Keratinocyte (primary cell): ENCODE measurements around the gene RNF166. TPM values are rescaled to one million over a fixed set of nuclear protein-coding genes. Genes with fewer than 3 reads are reported as not detected.

Experiments
- DNase-seq: peaks from one replicate; pipeline ENCODE4 v3.0.0-alpha.2; 2011; ENCODE audit warnings: low read depth, missing footprints, low spot score
- FAIRE-seq: peaks from 2 replicates; lab custom pipeline; 2011; peaks lifted over from hg19 to GRCh38; lab: Jason Lieb, UNC
- H2AFZ ChIP-seq: 2 replicates; pipeline ENCODE4 v1.6.0; 2012; ENCODE audit warnings: low read length, control low read depth, inconsistent platforms; ENCODE audit not compliant: control insufficient read depth
- H3K27ac ChIP-seq: 2 replicates; pipeline ENCODE4 v1.5.1; 2011; ENCODE audit warnings: low read length; ENCODE audit not compliant: control insufficient read depth, insufficient read depth
- H3K27me3 ChIP-seq: 3 replicates; pipeline ENCODE4 v1.6.0; 2011; ENCODE audit warnings: low read length; ENCODE audit not compliant: control insufficient read depth, insufficient read depth; ENCODE audit errors: extremely low read depth
- H3K36me3 ChIP-seq, 2 experiments: 2 replicates in 1 of 2; 3 replicates in 1 of 2; pipeline ENCODE4 v1.5.1; 2011; ENCODE audit warnings: low read length in 2 of 2, mild to moderate bottlenecking in 1 of 2; ENCODE audit not compliant: control insufficient read depth in 2 of 2, insufficient read depth in 2 of 2; ENCODE audit errors: extremely low read depth in 1 of 2
- H3K4me1 ChIP-seq: 3 replicates; pipeline ENCODE4 v1.5.1; 2011; ENCODE audit warnings: low read length; ENCODE audit not compliant: control insufficient read depth, insufficient read depth; ENCODE audit errors: extremely low read depth
- H3K4me2 ChIP-seq: 3 replicates; pipeline ENCODE4 v1.6.0; 2011; ENCODE audit warnings: low read depth, low read length; ENCODE audit not compliant: control insufficient read depth, insufficient read depth; ENCODE audit errors: extremely low read depth
- H3K4me3 ChIP-seq, 3 experiments: fragments of 200-600 bp in 1 of 3; sonication (generic) in 1 of 3; 2 replicates in 2 of 3; 3 replicates in 1 of 3; pipeline ENCODE4 v1.5.1; 2011 to 2016; ENCODE audit warnings: low read length in 3 of 3, mild to moderate bottlenecking in 3 of 3, control low read depth in 2 of 3, inconsistent platforms in 1 of 3, low read depth in 1 of 3, mixed read lengths in 1 of 3, mixed run types in 1 of 3, moderate library complexity in 1 of 3; ENCODE audit not compliant: control insufficient read depth in 2 of 3, insufficient read depth in 2 of 3; ENCODE audit errors: extremely low read depth in 1 of 3
- H3K79me2 ChIP-seq: 2 replicates; pipeline ENCODE4 v1.6.0; 2012; ENCODE audit warnings: low read length; ENCODE audit not compliant: control insufficient read depth, insufficient read depth
- H3K9ac ChIP-seq: 3 replicates; pipeline ENCODE4 v1.6.0; 2011; ENCODE audit warnings: low read length; ENCODE audit not compliant: control insufficient read depth, insufficient read depth; ENCODE audit errors: extremely low read depth
- H3K9me1 ChIP-seq: 3 replicates; pipeline ENCODE4 v1.6.0; 2011; ENCODE audit warnings: low read length; ENCODE audit not compliant: control insufficient read depth, insufficient read depth; ENCODE audit errors: extremely low read depth
- H3K9me3 ChIP-seq: 2 replicates; pipeline ENCODE4 v1.5.1; 2012; ENCODE audit warnings: low read depth, low read length; ENCODE audit not compliant: control insufficient read depth
- H4K20me1 ChIP-seq: 3 replicates; pipeline ENCODE4 v1.6.0; 2011; ENCODE audit warnings: low read length; ENCODE audit not compliant: control insufficient read depth, insufficient read depth; ENCODE audit errors: extremely low read depth
- EZH2 ChIP-seq: IDR thresholded peaks from one replicate; pipeline ENCODE4 v1.6.1; 2012; ENCODE audit warnings: inconsistent platforms, mild to moderate bottlenecking, low read length, moderate library complexity
- dilution Hi-C: fragments of 300-500 bp; cut with MboI; formaldehyde crosslinking; loops from one replicate; pipeline ENCODE4 v1.7.0; 2020; ENCODE audit warnings: low sequenced_read_pairs; ENCODE audit not compliant: extremely low pct_ligation_motif_present
- polyA plus RNA-seq, 5 experiments: library from polyadenylated mRNA; depleted of rRNA in 3 of 5; stranded (reverse) in 3 of 5; stranded (forward) in 1 of 5; unstranded in 1 of 5; fragments of >200 nt; gene quantifications; 1 replicate in 1 of 5; 2 replicates in 3 of 5; 3 replicates in 1 of 5; pipeline versions ENCODE4 v1.2.1 to v1.2.3, GENCODE V29; 2011 to 2012; ENCODE audit warnings: missing spikeins in 2 of 5, low read depth in 1 of 5, low replicate concordance in 1 of 5
- TF ChIP-seq, protein P1 (sequence below), 3 experiments: IDR thresholded peaks in 1 of 3; conservative IDR thresholded peaks in 1 of 3; optimal IDR thresholded peaks in 1 of 3; 2 replicates in 2 of 3; 3 replicates in 1 of 3; pipeline versions ENCODE3 to v1.5.1; 2011; ENCODE audit warnings: low read length in 3 of 3, mild to moderate bottlenecking in 3 of 3, moderate library complexity in 2 of 3, control low read depth in 1 of 3, inconsistent platforms in 1 of 3; ENCODE audit not compliant: insufficient read depth in 2 of 3; ENCODE audit errors: extremely low read depth in 1 of 3

The RNF166 gene
- polyA plus RNA-seq, 1 donor (not counting 4 experiments of a cell fraction or from before 2014, with no cell fraction given), result 3.4 TPM

DNA sequence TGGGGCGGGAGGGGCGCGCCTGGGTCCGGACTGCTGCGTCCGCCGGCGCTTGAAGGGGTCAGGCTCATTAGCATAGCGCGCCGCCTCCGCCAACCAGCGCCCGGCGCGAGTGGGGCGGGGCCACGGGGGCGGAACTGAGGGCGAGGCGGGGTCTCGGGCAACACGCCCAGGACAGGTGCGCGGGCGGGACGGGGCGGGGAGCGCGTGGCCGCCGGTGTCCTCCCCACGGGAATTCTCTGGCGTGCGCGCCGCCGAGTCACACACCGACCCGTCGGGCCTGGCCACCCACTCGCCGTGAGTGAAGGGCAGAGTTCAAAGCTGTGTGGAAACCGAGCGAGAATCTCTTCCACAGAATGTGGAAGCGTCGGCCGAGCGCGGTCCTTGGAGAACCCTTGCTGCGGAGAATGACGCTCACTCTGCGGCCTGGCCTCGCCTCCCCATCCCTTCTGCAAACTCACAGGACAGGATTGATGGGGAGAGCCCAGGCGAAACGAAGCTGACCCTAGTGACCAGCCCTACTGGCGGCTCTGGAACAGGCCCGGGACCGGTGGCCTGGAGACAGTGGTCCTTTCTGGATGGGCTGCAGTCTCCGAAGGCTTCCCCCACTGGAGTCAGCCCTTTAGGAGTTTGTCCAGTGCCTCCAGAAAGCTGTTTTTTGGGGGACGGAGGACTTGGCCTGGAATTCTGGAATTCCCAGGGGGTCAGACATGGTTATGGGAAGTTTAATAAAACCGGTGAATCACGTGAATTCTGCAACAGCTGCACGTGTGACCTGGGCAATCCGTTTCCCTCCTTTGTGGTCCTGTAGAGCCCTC is 19.6 kb downstream of the RNF166 start, which contains the start of gene SNAI3:
Gene SNAI3, minus strand, starts transcription at position 69 of the 815 bp plus-strand sequence. CDS start 101 bp downstream, outside the sequence.
- Histone ChIP-seq H4K20me1 (peaks cover 2% of the 10 kb centered on the region), H3K4me2 (peak within 1 kb of the TSS; percentile 85), H2AFZ (peak within 1 kb of the TSS; percentile 6), H3K79me2 (no peaks in the 10 kb centered on the region), H3K4me3 (peak within 1 kb of the TSS; percentile 47 to 67 (median 64)), H3K4me1 (peaks cover 14% of the 10 kb centered on the region), H3K9me1 (no peaks in the 10 kb centered on the region), H3K36me3 (no peaks in the 10 kb centered on the region), H3K27me3 (peaks cover 66% of the 10 kb centered on the region), H3K9ac (peak within 1 kb of the TSS; percentile 33), H3K9me3 (no peaks in the 10 kb centered on the region), H3K27ac (no peak within 1 kb of the TSS)
- dilution Hi-C loops, result no loop called here
- DNase-seq (no peak), FAIRE-seq (no peak)
- TF ChIP-seq EZH2, result peak; percentile 61
- TF ChIP-seq, protein P1, sequence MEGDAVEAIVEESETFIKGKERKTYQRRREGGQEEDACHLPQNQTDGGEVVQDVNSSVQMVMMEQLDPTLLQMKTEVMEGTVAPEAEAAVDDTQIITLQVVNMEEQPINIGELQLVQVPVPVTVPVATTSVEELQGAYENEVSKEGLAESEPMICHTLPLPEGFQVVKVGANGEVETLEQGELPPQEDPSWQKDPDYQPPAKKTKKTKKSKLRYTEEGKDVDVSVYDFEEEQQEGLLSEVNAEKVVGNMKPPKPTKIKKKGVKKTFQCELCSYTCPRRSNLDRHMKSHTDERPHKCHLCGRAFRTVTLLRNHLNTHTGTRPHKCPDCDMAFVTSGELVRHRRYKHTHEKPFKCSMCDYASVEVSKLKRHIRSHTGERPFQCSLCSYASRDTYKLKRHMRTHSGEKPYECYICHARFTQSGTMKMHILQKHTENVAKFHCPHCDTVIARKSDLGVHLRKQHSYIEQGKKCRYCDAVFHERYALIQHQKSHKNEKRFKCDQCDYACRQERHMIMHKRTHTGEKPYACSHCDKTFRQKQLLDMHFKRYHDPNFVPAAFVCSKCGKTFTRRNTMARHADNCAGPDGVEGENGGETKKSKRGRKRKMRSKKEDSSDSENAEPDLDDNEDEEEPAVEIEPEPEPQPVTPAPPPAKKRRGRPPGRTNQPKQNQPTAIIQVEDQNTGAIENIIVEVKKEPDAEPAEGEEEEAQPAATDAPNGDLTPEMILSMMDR (optimal IDR thresholded peaks at IDR 0.05 in 1 of 3, IDR thresholded peaks at IDR 0.05 in 1 of 3, conservative IDR thresholded peaks at IDR 0.05 in 1 of 3; ENCODE audit: extremely low read depth in 1 of 3, insufficient read depth in 2 of 3, low read length in 3 of 3), result no peak

GRCh38 chr16:88686062-88686438 is 20.2 kb downstream of the RNF166 start:
- TF ChIP-seq, protein P1 (optimal IDR thresholded peaks at IDR 0.05 in 1 of 3, IDR thresholded peaks at IDR 0.05 in 1 of 3, conservative IDR thresholded peaks at IDR 0.05 in 1 of 3; ENCODE audit: extremely low read depth in 1 of 3, insufficient read depth in 2 of 3, low read length in 3 of 3), result no peak
- no peak for TF ChIP-seq EZH2
- dilution Hi-C loops, result no loop called here
- Histone ChIP-seq H3K4me3 (peak overlapping the region; percentile 47 to 67 (median 64)), H3K9me3 (no peaks in the 10 kb centered on the region), H3K27ac (no peak overlapping the region), H2AFZ (peak overlapping the region; percentile 6), H4K20me1 (peaks cover 2% of the 10 kb centered on the region), H3K4me1 (peaks cover 14% of the 10 kb centered on the region), H3K9ac (peak overlapping the region; percentile 22), H3K4me2 (peak overlapping the region; percentile 85), H3K9me1 (no peaks in the 10 kb centered on the region), H3K79me2 (no peaks in the 10 kb centered on the region), H3K27me3 (peaks cover 67% of the 10 kb centered on the region), H3K36me3 (no peaks in the 10 kb centered on the region)
- FAIRE-seq, result no peak
- DNase-seq, result no peak
